Measurements from ENCODE around the gene PADI4.

- no peak for TF ChIP-seq POLR2A (IDR thresholded peaks at IDR 0.05)
- TF ChIP-seq CTCF (IDR thresholded peaks at IDR 0.05) = no peak
- no peak for TF ChIP-seq POLR2AphosphoS5 (IDR thresholded peaks at IDR 0.05)
- no peak for TF ChIP-seq EP300 (IDR thresholded peaks at IDR 0.05)
These were observed 53.7 kb downstream of the PADI4 start for GRCh38 chr1:17361687-17362086.
